GM12872 (cell line): ENCODE data around the gene RGS12.

Source experiments
- CTCF ChIP-seq: IDR thresholded peaks from 3 replicates; pipeline ENCODE4 v1.5.1; 2011; ENCODE audit warnings: low read depth, mild to moderate bottlenecking, low read length, moderate library complexity; ENCODE audit not compliant: insufficient read depth

Gene RGS12

GRCh38 chr4:3267576-3268394 lies 25.0 kb upstream of the RGS12 start:
- TF ChIP-seq CTCF: no peak

GRCh38 chr4:3268395-3269104 lies 24.3 kb upstream of the RGS12 start:
- no peak for TF ChIP-seq CTCF

- TF ChIP-seq CTCF: no peak
These were observed 23.5 kb upstream of the RGS12 start for GRCh38 chr4:3269105-3269927.

GRCh38 chr4:3269991-3270611 lies 22.7 kb upstream of the RGS12 start:
- no peak for TF ChIP-seq CTCF

DNA sequence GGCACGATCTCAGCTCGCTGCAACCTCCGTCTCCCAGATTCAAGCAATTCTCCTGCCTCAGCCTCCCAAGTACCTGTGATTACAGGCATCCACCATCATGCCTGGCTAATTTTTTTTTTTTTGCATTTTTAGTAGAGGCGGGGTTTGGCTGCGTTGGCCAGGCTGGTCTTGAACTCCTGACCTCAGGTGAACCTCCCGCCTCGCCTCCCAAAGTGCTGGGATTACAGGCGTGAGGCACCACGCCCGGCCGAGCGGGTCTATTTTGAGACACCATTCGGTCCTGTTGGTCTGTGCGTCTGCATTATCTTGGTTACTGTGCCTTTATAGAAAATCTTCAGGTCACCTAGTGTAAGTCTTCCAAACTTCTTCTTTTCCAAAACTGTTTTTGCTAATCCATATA lies 21.7 kb upstream of the RGS12 start:
- no peak for TF ChIP-seq CTCF

DNA sequence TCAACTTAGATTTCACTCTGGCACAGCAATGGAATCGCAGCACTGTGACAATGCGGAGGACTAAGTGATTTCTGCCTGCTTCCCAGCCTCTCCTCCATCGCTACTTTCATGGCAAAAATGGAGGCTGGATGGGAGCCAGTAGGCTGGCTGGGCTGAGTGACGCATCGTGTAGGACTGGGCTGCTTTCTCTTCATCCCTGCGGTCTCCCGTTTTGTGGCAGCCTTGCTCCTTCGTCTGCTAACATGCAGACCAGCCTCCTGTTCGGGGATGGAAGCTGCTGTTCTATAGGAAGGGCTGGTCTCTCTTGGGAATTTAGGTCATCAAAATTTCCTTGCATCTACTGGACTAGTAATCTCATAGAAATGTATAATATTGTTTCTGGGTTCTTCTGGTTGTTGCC lies 15.8 kb upstream of the RGS12 start:
- no peak for TF ChIP-seq CTCF

- no peak for TF ChIP-seq CTCF
These were observed 12.4 kb upstream of the RGS12 start for GRCh38 chr4:3280466-3280865.
